MM.1S (cell line): ENCODE data around the gene PPM1H.

Source experiments
- DNase-seq: peaks from one replicate; pipeline ENCODE4 v3.0.0-alpha.2; 2015
- H2AFZ ChIP-seq: fragments of 300-600 bp; sonication (generic); 2 replicates; pipeline ENCODE4 v1.6.0; 2016; ENCODE audit warnings: antibody characterized with exemption, low read length
- H3F3A ChIP-seq: fragments of 300-600 bp; sonication (generic); 2 replicates; pipeline ENCODE4 v1.6.1; 2016; ENCODE audit warnings: mild to moderate bottlenecking, antibody characterized with exemption, low read length, moderate library complexity, mixed read lengths; ENCODE audit not compliant: insufficient read depth
- H3K27ac ChIP-seq: fragments of 300-600 bp; sonication (generic); 2 replicates; pipeline ENCODE4 v1.5.1; 2016; ENCODE audit warnings: mild to moderate bottlenecking, low read length
- H3K27me3 ChIP-seq: fragments of 300-600 bp; sonication (generic); replicated peaks from 2 replicates; pipeline ENCODE4 v1.6.0; 2016; ENCODE audit warnings: low read length; ENCODE audit not compliant: insufficient read depth
- H3K36me3 ChIP-seq: fragments of 300-600 bp; sonication (generic); replicated peaks from 2 replicates; pipeline ENCODE4 v1.6.1; 2016; ENCODE audit warnings: mild to moderate bottlenecking, low read length, mixed read lengths; ENCODE audit not compliant: insufficient read depth
- H3K4me1 ChIP-seq: fragments of 300-600 bp; sonication (generic); 2 replicates; pipeline ENCODE4 v1.6.1; 2016; ENCODE audit warnings: low read length, mixed read lengths
- H3K4me2 ChIP-seq: fragments of 300-600 bp; sonication (generic); 2 replicates; pipeline ENCODE4 v1.6.0; 2016; ENCODE audit warnings: low read depth, low read length
- H3K4me3 ChIP-seq: fragments of 300-600 bp; sonication (generic); 2 replicates; pipeline ENCODE4 v1.5.1; 2016; ENCODE audit warnings: low read length, mixed read lengths
- H3K79me2 ChIP-seq: fragments of 300-600 bp; sonication (generic); 2 replicates; pipeline ENCODE4 v1.6.1; 2016; ENCODE audit warnings: mixed run types, low read length, mixed read lengths
- H3K9ac ChIP-seq: fragments of 300-600 bp; sonication (generic); 2 replicates; pipeline ENCODE4 v1.6.1; 2016; ENCODE audit warnings: low read length, mixed read lengths
- H3K9me2 ChIP-seq: fragments of 300-600 bp; sonication (generic); replicated peaks from 2 replicates; pipeline ENCODE4 v1.6.1; 2016; ENCODE audit warnings: mild to moderate bottlenecking, low read length, mixed read lengths; ENCODE audit not compliant: insufficient read depth
- H3K9me3 ChIP-seq: fragments of 300-600 bp; sonication (generic); replicated peaks from 2 replicates; pipeline ENCODE4 v1.6.1; 2016; ENCODE audit warnings: mild to moderate bottlenecking, low read length, mixed read lengths; ENCODE audit not compliant: insufficient read depth
- H4K20me1 ChIP-seq: fragments of 300-600 bp; sonication (generic); 2 replicates; pipeline ENCODE4 v1.6.1; 2016; ENCODE audit warnings: mild to moderate bottlenecking, low read length, moderate library complexity, mixed read lengths; ENCODE audit not compliant: insufficient read depth
- EZH2 ChIP-seq: fragments of 300-600 bp; sonication (generic); optimal IDR thresholded peaks from 2 replicates; pipeline ENCODE3; 2017; ENCODE audit warnings: low read depth, mild to moderate bottlenecking, antibody characterized with exemption, low read length, mixed read lengths
- EZH2phosphoT487 ChIP-seq: fragments of 300-600 bp; sonication (generic); IDR thresholded peaks from 2 replicates; pipeline ENCODE4 v1.6.1; 2018; ENCODE audit warnings: antibody characterized with exemption, low read length
- TF ChIP-seq, protein P1 (sequence below): fragments of 300-600 bp; sonication (generic); IDR thresholded peaks from 2 replicates; pipeline ENCODE4 v1.5.1; 2016; ENCODE audit warnings: antibody characterized with exemption, low read length, mixed read lengths

PPM1H gene

GRCh38 chr12:62860501-62861411 lies 74.2 kb downstream of the PPM1H start:
- no peaks in the 10 kb centered on the region for H3K36me3 ChIP-seq
- H3K4me2 ChIP-seq = no peak overlapping the region
- no peaks in the 10 kb centered on the region for H3K27me3 ChIP-seq
- no peaks in the 10 kb centered on the region for H3F3A ChIP-seq
- no peak overlapping the region for H3K27ac ChIP-seq
- no peak overlapping the region for H3K9ac ChIP-seq
- no peaks in the 10 kb centered on the region for H3K79me2 ChIP-seq
- no peaks in the 10 kb centered on the region for H3K9me3 ChIP-seq
- H4K20me1 ChIP-seq = no peaks in the 10 kb centered on the region
- no peak overlapping the region for H3K4me3 ChIP-seq
- no peak for TF ChIP-seq EZH2
- TF ChIP-seq, protein P1, sequence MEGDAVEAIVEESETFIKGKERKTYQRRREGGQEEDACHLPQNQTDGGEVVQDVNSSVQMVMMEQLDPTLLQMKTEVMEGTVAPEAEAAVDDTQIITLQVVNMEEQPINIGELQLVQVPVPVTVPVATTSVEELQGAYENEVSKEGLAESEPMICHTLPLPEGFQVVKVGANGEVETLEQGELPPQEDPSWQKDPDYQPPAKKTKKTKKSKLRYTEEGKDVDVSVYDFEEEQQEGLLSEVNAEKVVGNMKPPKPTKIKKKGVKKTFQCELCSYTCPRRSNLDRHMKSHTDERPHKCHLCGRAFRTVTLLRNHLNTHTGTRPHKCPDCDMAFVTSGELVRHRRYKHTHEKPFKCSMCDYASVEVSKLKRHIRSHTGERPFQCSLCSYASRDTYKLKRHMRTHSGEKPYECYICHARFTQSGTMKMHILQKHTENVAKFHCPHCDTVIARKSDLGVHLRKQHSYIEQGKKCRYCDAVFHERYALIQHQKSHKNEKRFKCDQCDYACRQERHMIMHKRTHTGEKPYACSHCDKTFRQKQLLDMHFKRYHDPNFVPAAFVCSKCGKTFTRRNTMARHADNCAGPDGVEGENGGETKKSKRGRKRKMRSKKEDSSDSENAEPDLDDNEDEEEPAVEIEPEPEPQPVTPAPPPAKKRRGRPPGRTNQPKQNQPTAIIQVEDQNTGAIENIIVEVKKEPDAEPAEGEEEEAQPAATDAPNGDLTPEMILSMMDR = no peak
- TF ChIP-seq EZH2phosphoT487 = no peak
- DNase-seq = no peak
- H3K4me1 ChIP-seq = no peaks in the 10 kb centered on the region
- no peaks in the 10 kb centered on the region for H3K9me2 ChIP-seq
- no peak overlapping the region for H2AFZ ChIP-seq

DNA sequence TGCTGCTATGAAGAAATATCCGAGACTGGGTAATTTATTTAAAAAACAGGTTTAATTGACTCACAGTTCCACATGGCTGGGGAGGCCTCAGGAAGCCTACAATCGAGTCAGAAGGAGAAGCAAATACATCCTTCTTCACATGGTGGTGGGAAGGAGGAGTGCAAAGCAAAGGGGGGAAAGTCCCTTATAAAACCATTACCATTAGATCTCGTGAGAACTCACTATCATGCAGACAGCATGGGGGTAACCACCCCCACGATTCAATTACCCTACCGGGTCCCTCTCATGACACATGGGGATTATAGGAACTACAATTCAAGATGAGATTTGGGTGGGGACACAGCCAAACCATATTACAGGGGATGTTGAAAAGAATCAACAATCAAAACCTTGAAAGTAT lies 74.9 kb downstream of the PPM1H start:
- Histone ChIP-seq H3K9ac (no peak overlapping the region), H3K9me3 (no peaks in the 10 kb centered on the region), H3K4me1 (no peaks in the 10 kb centered on the region), H3K36me3 (no peaks in the 10 kb centered on the region), H3K27me3 (no peaks in the 10 kb centered on the region), H3K4me2 (no peak overlapping the region), H3K4me3 (no peak overlapping the region), H3F3A (no peaks in the 10 kb centered on the region), H3K9me2 (no peaks in the 10 kb centered on the region), H3K79me2 (no peaks in the 10 kb centered on the region), H4K20me1 (no peaks in the 10 kb centered on the region), H3K27ac (no peak overlapping the region), H2AFZ (no peak overlapping the region)
- DNase-seq = no peak
- TF ChIP-seq EZH2 (no peak), EZH2phosphoT487 (no peak)
- TF ChIP-seq, protein P1 = no peak

DNA sequence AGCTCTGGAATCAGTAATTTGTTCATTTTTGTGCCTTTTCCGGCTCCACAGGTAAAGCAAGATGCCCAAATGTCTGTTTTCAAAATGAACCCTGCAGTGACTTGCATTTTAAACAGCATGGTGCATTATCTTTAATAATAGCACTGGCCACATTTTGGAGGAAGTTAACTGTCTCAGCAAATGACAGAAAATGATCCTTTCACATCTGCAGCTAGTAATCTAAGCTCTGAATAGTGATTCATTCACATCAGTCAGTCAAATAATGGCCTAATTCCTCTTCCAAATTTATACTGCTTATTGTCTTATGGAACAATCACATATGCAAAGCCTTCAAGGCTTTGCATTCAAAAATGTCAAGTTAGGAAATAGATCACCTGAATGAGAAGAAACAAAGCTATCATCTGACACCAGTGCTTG lies 75.6 kb downstream of the PPM1H start:
- H3F3A ChIP-seq = no peaks in the 10 kb centered on the region
- no peak overlapping the region for H2AFZ ChIP-seq
- H3K79me2 ChIP-seq = no peaks in the 10 kb centered on the region
- H3K4me1 ChIP-seq = no peaks in the 10 kb centered on the region
- DNase-seq = no peak
- TF ChIP-seq EZH2phosphoT487 (no peak), EZH2 (no peak)
- TF ChIP-seq, protein P1 = no peak
- no peak overlapping the region for H3K27ac ChIP-seq
- H4K20me1 ChIP-seq = no peaks in the 10 kb centered on the region
- H3K9ac ChIP-seq = no peak overlapping the region
- no peaks in the 10 kb centered on the region for H3K27me3 ChIP-seq
- H3K9me3 ChIP-seq = no peaks in the 10 kb centered on the region
- no peaks in the 10 kb centered on the region for H3K9me2 ChIP-seq
- H3K36me3 ChIP-seq = no peaks in the 10 kb centered on the region
- no peak overlapping the region for H3K4me3 ChIP-seq
- H3K4me2 ChIP-seq = no peak overlapping the region
